ENCODE measurements around the gene C1QB.

GRCh38 chr1:22696610-22697009, 43.6 kb downstream of the C1QB start:
- TF ChIP-seq CTCF (IDR thresholded peaks at IDR 0.05 in 8 of 11, conservative IDR thresholded peaks at IDR 0.05 in 3 of 11): no peak
- no peak for TF ChIP-seq POLR2A (IDR thresholded peaks at IDR 0.05)
